NOMO-1 treated with DMSO at 0.1 percent for 48 hours (cell line): Measurements from ENCODE around the gene CISH.
A peak's percentile ranks its signal among the peaks of the same experiment; 100 is the strongest.

Experiments
- DNase-seq: peaks from one replicate; lab custom pipeline; 2025; ENCODE audit not compliant: unreplicated experiment; lab: John Stamatoyannopoulos, UW

Gene CISH

DNA sequence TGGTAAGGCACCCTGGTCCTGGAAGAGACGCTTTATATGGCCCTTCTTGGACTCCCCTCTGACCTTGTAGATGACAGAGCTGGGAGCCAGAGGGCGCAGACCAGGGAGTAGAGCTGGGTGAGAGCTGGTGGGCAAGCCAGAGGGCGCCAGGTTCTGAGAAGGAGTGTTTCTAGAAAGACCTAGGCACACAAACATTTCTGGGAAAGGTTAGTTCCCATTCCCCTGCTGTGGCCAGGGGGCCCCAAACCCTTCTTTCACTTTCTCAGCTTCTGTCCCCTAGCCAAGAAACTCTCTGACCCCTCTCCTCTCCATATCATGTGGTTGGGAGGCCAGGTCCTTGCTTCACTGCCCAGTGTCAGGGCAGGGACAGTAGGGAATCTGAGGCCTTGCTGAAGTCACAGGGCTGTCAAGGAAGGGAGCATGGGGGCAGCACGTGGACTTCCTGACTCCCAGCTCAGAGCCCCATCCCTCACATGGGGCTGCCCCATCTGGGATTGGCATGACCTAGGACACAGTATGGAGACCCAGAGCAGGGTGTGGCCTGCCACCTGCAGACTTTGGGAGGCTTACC is 38.7 kb downstream of the CISH start:
- no peak for DNase-seq

DNA sequence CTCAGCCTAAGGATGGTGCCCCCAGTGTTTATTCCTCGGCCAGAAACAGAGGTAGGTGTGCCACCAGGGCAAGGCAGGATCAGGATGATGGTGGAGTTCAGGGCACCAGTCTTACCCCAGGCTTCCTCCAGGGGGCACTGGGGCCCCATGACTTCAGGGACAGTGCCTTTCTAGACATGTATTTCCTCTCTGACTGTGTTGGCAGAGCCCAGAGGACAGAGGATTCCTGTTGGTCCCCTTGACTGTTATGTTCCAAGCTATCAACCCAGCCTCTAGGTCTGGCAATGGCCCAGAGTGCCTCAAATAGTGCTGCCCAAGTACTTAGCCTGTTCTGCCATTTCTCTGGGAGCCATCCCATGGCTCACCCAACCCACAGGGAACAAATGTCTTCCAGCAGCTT is 39.4 kb downstream of the CISH start:
- DNase-seq: peak; percentile 72

DNA sequence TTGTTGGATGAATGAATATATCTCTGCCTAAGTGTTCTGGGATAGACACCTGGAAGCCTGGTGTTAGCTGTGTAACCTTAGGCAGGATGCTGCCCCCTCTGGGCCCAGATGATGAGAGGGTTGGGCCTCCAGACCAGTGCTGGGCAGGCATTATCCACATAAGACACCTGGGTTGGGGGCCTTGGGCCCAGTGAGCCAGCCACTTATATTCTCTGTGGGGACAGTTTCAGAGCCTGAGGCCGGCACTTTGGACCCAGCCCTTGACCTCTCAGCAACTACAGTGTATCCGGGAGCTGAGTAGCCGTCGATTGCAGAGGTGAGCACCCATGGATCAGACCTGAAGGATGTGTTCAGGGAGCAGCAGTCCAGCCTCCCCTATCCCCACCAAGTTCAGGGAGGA is 40.1 kb downstream of the CISH start:
- DNase-seq: no peak

DNA sequence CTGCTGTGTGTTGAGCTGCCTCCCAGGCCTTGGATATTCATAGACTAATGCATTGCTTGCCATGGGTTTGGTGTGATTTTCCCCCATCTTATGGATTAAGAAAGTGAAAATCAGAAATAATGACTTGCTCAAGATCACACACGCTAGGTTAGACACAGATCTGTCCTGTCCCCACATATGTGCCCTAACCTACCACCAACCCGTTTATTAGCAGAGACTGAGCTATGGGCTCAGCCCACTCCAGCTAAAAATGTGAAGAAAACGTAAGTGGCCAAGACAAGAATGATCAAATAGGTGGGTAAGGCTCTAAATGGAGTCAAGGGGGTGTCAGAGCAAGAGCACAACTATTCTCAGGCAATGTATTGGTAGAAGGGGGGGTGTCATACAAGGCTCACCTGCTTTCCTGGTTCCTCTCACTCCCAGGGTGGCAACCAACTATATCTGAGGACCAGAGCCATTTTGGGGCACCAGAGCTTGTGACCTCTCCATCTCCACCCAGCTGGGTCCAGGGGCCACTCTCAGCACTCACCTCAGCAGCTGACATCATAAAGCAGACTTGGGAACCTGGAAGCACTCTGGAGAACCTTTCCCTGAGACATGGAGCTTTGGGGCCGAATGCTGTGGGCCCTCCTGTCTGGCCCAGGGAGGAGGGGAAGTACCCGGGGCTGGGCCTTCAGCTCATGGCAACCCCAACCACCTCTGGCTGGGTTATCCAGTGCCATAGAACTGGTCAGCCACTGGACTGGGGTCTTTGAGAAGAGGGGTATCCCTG is 40.9 kb downstream of the CISH start:
- DNase-seq: no peak

DNA sequence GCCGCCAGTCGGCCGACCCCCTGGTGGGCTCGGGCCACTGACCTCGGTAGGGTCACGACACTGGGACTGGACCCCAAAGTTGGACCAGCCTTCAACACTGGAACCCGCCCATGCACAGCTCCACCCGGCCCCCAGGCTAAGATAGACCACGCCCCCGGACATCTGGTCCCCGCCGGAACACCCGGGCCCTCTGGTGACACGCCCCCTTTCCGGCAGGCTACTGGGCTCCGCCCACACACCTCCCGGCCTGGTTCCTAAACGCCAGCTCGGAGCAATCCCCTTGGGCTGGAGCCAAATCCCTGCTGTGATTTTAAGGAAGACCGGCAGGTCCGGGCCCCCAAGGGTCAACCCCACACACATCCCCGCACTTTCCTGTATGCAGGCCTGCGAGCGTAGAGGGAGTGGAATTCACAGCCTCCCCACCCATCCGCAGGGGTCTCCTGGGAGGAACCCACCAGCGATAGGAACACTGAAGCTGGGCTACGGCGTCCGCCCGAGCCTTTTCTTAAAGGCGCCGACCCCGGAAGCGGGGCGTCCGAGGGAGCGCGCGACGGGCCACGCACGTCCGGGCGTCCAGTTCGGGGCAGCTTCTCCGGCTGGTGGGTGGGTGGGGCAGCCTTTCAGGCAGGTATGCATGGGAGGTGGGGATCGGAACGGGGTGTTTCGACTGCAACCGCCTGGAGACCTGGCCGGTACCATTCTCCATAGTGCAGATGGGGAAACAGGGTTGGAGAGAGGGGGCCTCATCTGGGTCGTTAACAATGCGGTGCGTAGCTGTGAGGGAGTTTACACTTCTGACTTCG is 42.4 kb downstream of the CISH start, which contains the start of gene HEMK1:
Gene HEMK1, plus strand, starts transcription at position 576 of the 803 bp plus-strand sequence. CDS start 1,583 bp downstream, outside the sequence.
- peak; percentile 88 for DNase-seq

DNA sequence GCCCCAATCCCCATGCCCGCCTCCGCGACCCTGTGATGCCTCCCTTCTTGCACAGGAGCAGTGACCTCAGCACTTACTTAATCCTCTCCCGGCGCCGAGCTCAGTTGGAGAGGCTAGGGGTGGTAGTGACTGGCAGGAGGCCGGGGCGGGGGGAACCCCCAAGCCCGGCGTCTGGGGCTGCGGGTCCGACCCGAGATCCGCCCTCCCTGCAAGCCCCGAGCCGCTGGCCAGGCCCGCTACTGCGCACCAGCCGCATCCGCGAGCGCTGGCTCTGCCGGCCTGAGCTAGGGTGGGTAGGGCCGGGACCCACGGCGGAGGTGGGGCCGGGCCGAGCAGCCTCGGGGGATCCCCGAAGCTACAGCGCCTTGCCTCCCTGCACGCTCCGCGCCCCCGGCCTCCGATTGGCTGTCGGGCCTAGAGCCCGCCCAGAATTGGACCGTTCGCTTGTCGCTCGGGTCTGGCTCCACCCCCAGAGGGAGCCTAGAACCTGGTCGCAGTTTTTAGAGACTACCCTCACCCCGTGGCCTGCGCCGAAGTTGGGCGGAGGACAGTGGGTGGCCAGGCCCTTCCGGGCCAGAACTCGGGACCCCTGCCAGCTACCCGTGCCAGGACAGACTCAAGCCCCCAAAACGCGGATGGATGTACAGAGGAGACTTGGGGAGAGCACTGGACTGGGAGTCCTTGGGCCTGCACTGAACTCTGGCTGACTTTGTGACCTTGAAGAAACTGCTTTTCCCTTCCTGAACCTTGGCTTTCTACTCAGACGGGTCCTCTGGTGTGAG is 44.0 kb downstream of the CISH start, which contains the start of gene C3orf18:
Gene C3orf18, minus strand, starts transcription at position 362 of the 782 bp plus-strand sequence. CDS start 2,048 bp downstream, outside the sequence.
- peak; percentile 88 for DNase-seq

DNA sequence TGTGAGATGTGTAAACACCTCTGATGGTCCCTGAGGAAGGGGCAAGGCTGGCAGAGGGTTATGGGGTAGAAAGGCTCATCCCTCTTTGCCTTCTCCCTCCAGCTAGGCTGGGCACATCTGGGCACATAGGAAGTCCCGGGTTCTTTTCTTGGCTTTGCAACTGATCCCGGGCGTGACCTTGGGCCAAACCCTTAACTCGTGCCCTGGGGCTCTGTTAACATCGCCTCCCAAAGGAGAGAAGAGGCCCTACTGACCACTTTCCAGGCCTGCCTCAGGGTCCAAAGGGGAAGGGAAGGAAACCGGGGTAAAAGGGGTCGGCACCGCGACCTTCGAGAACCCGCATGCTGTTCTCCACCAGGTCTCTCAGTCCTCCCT is 44.6 kb downstream of the CISH start:
- no peak for DNase-seq

GRCh38 chr3:50564321-50564720 is 47.3 kb downstream of the CISH start:
- DNase-seq: no peak

DNA sequence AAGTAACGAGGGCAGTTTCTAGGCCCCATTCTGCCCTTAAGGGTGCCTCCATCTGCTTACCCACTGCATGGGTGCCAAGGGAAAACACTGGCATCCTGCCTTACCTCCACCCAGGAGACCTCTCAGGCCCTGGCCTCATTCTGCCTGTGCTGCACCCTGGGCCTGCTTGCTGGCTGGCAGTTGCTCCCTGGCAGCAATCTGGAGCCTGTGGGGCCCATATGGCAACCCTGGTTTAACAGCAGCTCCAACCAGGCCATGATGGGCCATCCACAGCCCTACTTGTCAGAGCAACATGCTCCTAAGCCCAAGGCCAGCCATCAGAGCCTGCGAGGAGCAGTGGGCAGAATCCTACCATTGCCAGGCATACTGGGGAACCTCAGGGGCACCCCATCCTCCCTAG is 47.7 kb downstream of the CISH start:
- no peak for DNase-seq

DNA sequence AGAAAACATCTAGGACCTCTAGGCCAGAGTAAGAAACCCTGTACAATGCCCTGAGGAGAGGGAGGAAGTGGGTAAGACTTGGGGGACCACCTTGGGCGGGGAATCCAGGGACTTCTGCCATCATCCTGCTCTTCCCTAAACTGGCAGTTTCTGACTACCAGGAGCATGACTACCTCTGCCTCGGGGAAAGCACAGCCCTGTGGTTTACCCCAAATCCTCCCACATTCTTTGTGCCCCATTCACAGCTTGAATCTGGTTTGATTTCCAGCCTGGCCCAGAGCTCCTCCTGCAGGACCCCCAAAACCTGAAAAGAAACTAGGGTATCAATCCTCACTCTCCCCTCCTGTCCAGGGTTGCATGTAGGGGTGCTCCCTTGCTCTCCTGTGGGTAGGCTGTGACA is 48.7 kb downstream of the CISH start:
- no peak for DNase-seq

GRCh38 chr3:50559702-50560101 is 51.9 kb downstream of the CISH start:
- no peak for DNase-seq

DNA sequence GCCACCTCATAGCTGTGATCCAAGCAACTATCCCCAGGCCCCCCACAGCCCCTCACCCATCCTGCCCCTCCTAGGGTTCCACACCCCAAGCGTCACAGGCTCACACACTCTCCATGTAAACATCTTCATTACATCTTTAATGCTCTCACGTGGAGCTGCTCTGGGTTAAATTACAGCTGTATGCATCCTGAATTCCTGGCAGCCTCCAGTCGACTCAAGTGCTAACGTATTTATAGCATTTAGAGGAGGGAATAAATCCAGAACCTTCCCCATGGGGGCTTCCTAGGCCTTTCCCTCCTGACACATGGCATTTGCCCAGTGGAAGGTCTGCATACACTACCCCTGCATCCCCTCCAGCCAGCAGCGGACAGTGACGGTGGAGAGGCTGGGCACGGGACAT is 53.7 kb downstream of the CISH start:
- DNase-seq: no peak

DNA sequence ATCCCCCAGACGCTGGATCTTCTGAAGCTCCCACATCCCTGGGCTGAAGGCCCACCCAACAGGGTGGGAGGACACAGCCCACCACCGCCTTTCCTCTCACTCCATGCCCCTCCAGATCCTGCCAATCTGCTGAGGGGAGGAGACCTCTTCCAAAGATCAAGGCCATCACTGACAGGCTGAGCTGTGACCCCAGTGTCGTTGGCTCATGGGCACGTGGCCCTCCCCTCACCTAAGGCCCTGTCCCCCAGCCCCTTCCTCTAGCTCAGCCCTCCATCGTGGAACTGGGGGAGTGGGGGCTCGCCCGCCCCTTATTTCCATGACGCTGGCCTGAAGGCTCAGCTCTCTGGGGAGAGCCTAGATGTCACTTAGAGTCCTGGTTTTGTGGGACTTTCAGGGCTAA is 54.5 kb downstream of the CISH start:
- DNase-seq: no peak
